IPS-18a (cell line): ENCODE results near the gene ABCB8.

Experiments
- H3K27ac ChIP-seq: one replicate; pipeline ENCODE4 v1.5.1; 2013; ENCODE audit warnings: low read length
- H3K27me3 ChIP-seq: one replicate; pipeline ENCODE4 v1.6.1; 2013; ENCODE audit warnings: mild to moderate bottlenecking, low read length; ENCODE audit not compliant: control insufficient read depth, insufficient read depth
- H3K36me3 ChIP-seq: one replicate; pipeline ENCODE4 v1.6.1; 2013; ENCODE audit warnings: low read depth, low read length; ENCODE audit not compliant: control insufficient read depth
- H3K4me1 ChIP-seq: one replicate; pipeline ENCODE4 v1.6.1; 2013; ENCODE audit warnings: low read depth, low read length; ENCODE audit not compliant: control insufficient read depth
- H3K4me3 ChIP-seq: one replicate; pipeline ENCODE4 v1.5.1; 2013; ENCODE audit warnings: low read length
- H3K9ac ChIP-seq: one replicate; pipeline ENCODE4 v1.6.1; 2013; ENCODE audit warnings: mild to moderate bottlenecking, low read length, moderate library complexity
- H3K9me3 ChIP-seq: one replicate; pipeline ENCODE4 v1.6.1; 2013; ENCODE audit warnings: low read depth, low read length; ENCODE audit not compliant: control insufficient read depth

Gene ABCB8

GRCh38 chr7:151028948-151029501, 775 bp downstream of the ABCB8 start:
- H3K4me1 ChIP-seq: peaks cover 6% of the 10 kb centered on the region
- H3K9me3 ChIP-seq: no peaks in the 10 kb centered on the region
- H3K36me3 ChIP-seq: no peaks in the 10 kb centered on the region
- peaks cover 9% of the 10 kb centered on the region for H3K27me3 ChIP-seq
- H3K4me3 ChIP-seq: peak overlapping the region; percentile 96
- H3K27ac ChIP-seq: no peak overlapping the region
- H3K9ac ChIP-seq: no peak overlapping the region

GRCh38 chr7:151031011-151031410, 2.8 kb downstream of the ABCB8 start:
- H3K27me3 ChIP-seq: peaks cover 6% of the 10 kb centered on the region
- no peak overlapping the region for H3K4me3 ChIP-seq
- peaks cover 5% of the 10 kb centered on the region for H3K36me3 ChIP-seq
- no peaks in the 10 kb centered on the region for H3K9me3 ChIP-seq
- H3K4me1 ChIP-seq: peaks cover 6% of the 10 kb centered on the region
- H3K9ac ChIP-seq: no peak overlapping the region
- H3K27ac ChIP-seq: no peak overlapping the region

- Histone ChIP-seq H3K9me3 (no peaks in the 10 kb centered on the region), H3K4me3 (no peak overlapping the region), H3K27me3 (no peaks in the 10 kb centered on the region), H3K36me3 (peaks cover 5% of the 10 kb centered on the region), H3K9ac (no peak overlapping the region), H3K27ac (no peak overlapping the region), H3K4me1 (no peaks in the 10 kb centered on the region)
These were observed 5.0 kb downstream of the ABCB8 start for GRCh38 chr7:151032936-151033863.

GRCh38 chr7:151033864-151034249, 5.6 kb downstream of the ABCB8 start:
- Histone ChIP-seq H3K36me3 (peaks cover 5% of the 10 kb centered on the region), H3K9me3 (no peaks in the 10 kb centered on the region), H3K27ac (no peak overlapping the region), H3K4me3 (no peak overlapping the region), H3K4me1 (no peaks in the 10 kb centered on the region), H3K9ac (no peak overlapping the region), H3K27me3 (no peaks in the 10 kb centered on the region)

- Histone ChIP-seq H3K4me3 (no peak overlapping the region), H3K36me3 (peaks cover 5% of the 10 kb centered on the region), H3K27ac (no peak overlapping the region), H3K9ac (no peak overlapping the region), H3K9me3 (no peaks in the 10 kb centered on the region), H3K27me3 (no peaks in the 10 kb centered on the region), H3K4me1 (no peaks in the 10 kb centered on the region)
These were observed 6.2 kb downstream of the ABCB8 start for GRCh38 chr7:151034312-151035025.

- H3K4me3 ChIP-seq: no peak overlapping the region
- no peaks in the 10 kb centered on the region for H3K27me3 ChIP-seq
- H3K9ac ChIP-seq: no peak overlapping the region
- no peak overlapping the region for H3K27ac ChIP-seq
- H3K4me1 ChIP-seq: no peaks in the 10 kb centered on the region
- H3K9me3 ChIP-seq: no peaks in the 10 kb centered on the region
- peaks cover 5% of the 10 kb centered on the region for H3K36me3 ChIP-seq
These were observed 6.9 kb downstream of the ABCB8 start for GRCh38 chr7:151035026-151035717.

GRCh38 chr7:151035902-151036301, 7.7 kb downstream of the ABCB8 start:
- Histone ChIP-seq H3K27ac (no peak overlapping the region), H3K4me3 (no peak overlapping the region), H3K36me3 (peaks cover 5% of the 10 kb centered on the region), H3K4me1 (no peaks in the 10 kb centered on the region), H3K27me3 (no peaks in the 10 kb centered on the region), H3K9ac (no peak overlapping the region), H3K9me3 (no peaks in the 10 kb centered on the region)

GRCh38 chr7:151038951-151039849, 10.9 kb downstream of the ABCB8 start:
- H3K4me1 ChIP-seq: no peaks in the 10 kb centered on the region
- H3K9ac ChIP-seq: no peak overlapping the region
- H3K27ac ChIP-seq: no peak overlapping the region
- no peaks in the 10 kb centered on the region for H3K9me3 ChIP-seq
- peaks cover 5% of the 10 kb centered on the region for H3K36me3 ChIP-seq
- H3K27me3 ChIP-seq: no peaks in the 10 kb centered on the region
- H3K4me3 ChIP-seq: no peak overlapping the region

GRCh38 chr7:151039850-151040548, 11.7 kb downstream of the ABCB8 start:
- Histone ChIP-seq H3K27ac (no peak overlapping the region), H3K9me3 (no peaks in the 10 kb centered on the region), H3K27me3 (no peaks in the 10 kb centered on the region), H3K9ac (no peak overlapping the region), H3K36me3 (peaks cover 2% of the 10 kb centered on the region), H3K4me3 (no peak overlapping the region), H3K4me1 (no peaks in the 10 kb centered on the region)

GRCh38 chr7:151040616-151041375, 12.5 kb downstream of the ABCB8 start:
- H3K4me3 ChIP-seq: no peak overlapping the region
- no peaks in the 10 kb centered on the region for H3K4me1 ChIP-seq
- H3K36me3 ChIP-seq: no peaks in the 10 kb centered on the region
- no peaks in the 10 kb centered on the region for H3K9me3 ChIP-seq
- no peaks in the 10 kb centered on the region for H3K27me3 ChIP-seq
- H3K27ac ChIP-seq: no peak overlapping the region
- no peak overlapping the region for H3K9ac ChIP-seq
